ENCODE data around the gene ZNF74. TPM values are rescaled to one million over a fixed set of nuclear protein-coding genes. Genes with fewer than 3 reads are reported as not detected.
A peak's percentile ranks its signal among the peaks of the same experiment; 100 is the strongest.
"Not testable (repeated sequence)": the region's sequence is repeated elsewhere in the genome, so short reads cannot be mapped to it uniquely, and the experiment has no call there.

Gene ZNF74
- polyA plus RNA-seq, result 11.6 TPM
- long read RNA-seq, donor 1, partial matches to known transcripts, result 0 of 1 reads
- long read RNA-seq, donor 1, other reads (novel, unspliced or antisense), result 0 of 1 reads
- long read RNA-seq, donor 2, partial matches to known transcripts, result 0 of 1 reads
- long read RNA-seq, donor 2, other reads (novel, unspliced or antisense), result 0 of 1 reads
- long read RNA-seq, donor 3, partial matches to known transcripts, result 0 of 2 reads
- long read RNA-seq, donor 3, other reads (novel, unspliced or antisense), result 0 of 2 reads
- long read RNA-seq, donor 4, result 0 reads
- long read RNA-seq, donor 5, partial matches to known transcripts, result 0 of 2 reads
- long read RNA-seq, donor 5, other reads (novel, unspliced or antisense), result 0 of 2 reads
- long read RNA-seq, donor 6, partial matches to known transcripts, result 8 of 8 reads
- long read RNA-seq, donor 6, other reads (novel, unspliced or antisense), result 0 of 8 reads
- long read RNA-seq, donor 7, partial matches to known transcripts, result 0 of 2 reads
- long read RNA-seq, donor 7, other reads (novel, unspliced or antisense), result 0 of 2 reads
- long read RNA-seq, donor 8, partial matches to known transcripts, result 0 of 3 reads
- long read RNA-seq, donor 8, other reads (novel, unspliced or antisense), result 0 of 3 reads
- long read RNA-seq, donor 9, partial matches to known transcripts, result 0 of 1 reads
- long read RNA-seq, donor 9, other reads (novel, unspliced or antisense), result 0 of 1 reads
- long read RNA-seq, donor 10, partial matches to known transcripts, result 0 of 1 reads
- long read RNA-seq, donor 10, other reads (novel, unspliced or antisense), result 0 of 1 reads
- long read RNA-seq, donor 11, partial matches to known transcripts, result 0 of 4 reads
- long read RNA-seq, donor 11, other reads (novel, unspliced or antisense), result 0 of 4 reads

DNA sequence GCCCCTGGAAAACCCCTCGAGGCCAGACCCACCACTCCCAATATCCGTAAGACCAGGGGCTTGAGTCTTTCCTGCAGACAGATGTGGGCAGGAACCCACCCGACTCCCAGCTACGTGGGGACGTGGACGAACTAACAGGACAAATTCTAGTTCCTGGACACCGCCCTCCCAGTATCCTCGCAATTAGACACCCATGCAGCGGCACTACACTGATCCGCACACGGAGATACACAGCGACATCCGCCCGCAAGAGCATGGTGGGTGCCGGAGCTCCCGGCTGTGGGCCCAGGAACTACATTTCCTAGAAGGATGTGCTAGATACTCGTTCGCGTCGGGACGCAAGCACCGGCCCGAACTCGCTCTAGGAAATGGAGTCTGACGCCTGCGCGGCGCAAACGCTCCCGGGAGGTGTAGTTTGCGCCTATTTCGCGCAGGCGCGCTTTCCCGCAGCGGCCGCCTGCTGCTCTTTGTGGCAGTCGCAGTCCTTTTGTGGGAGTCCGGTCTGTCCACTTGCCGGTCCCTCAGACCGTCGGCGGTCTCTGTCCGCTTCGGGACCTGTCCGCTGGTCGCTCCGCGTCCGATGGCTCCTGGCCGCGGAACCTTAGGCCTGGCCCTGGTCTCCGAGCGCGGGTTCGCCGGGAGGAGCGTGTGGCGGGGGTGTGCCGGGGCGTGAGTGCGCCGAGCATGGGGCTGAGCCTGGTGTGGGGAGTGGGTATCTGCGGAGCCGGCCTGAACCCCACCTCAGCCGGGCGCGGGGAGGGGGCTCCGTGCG, at the start of gene ZNF74:
Gene ZNF74, plus strand, starts transcription at position 447 of the 772 bp plus-strand sequence. CDS start 478 bp downstream, outside the sequence.
- Histone ChIP-seq H3K4me3 (ENCODE audit: low read length) (peak within 1 kb of the TSS; percentile 82), H3K9me3 (ENCODE audit: control insufficient read depth, low read depth, low read length) (no peaks in the 10 kb centered on the region), H3K4me1 (ENCODE audit: control insufficient read depth, insufficient read depth, low read length) (peaks cover 12% of the 10 kb centered on the region), H3K36me3 (ENCODE audit: control insufficient read depth, insufficient read depth, low read length) (no peaks in the 10 kb centered on the region), H3K27ac (ENCODE audit: low read length) (peak within 1 kb of the TSS; percentile 66), H3K27me3 (ENCODE audit: control insufficient read depth, insufficient read depth, low read length) (no peaks in the 10 kb centered on the region)
- peak; percentile 94 to 95 for DNase-seq
- WGBS (ENCODE audit: insufficient coverage, low lambda C conversion rate), result no CpG with 5 or more reads among the region's 71 CpGs

DNA sequence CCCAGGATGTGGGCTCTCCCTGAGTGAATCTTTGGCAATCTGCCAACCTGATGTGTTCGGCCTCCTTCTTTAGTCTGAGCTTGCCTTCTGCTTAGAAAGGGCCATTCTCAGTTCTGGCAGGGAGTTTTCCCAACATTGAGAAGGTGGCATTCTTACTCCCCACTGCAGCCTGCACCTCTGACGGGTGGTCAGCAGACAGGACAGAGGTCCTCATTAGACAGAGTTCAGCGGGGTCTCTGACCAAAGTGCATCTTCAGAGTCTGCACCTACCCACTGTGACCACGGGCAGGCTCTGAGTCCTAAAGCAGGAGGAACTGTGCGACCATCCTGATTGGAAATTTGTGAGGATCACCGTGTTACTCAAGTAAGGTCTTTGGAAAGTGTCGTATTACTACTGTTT, 47.4 kb upstream of the ZNF74 start:
- not testable (repeated sequence) for H3K27ac ChIP-seq (ENCODE audit: low read length); H3K9me3 ChIP-seq (ENCODE audit: control insufficient read depth, low read depth, low read length); H3K4me3 ChIP-seq (ENCODE audit: low read length); H3K4me1 ChIP-seq (ENCODE audit: control insufficient read depth, insufficient read depth, low read length); DNase-seq; H3K36me3 ChIP-seq (ENCODE audit: control insufficient read depth, insufficient read depth, low read length); H3K27me3 ChIP-seq (ENCODE audit: control insufficient read depth, insufficient read depth, low read length)
- WGBS (ENCODE audit: insufficient coverage, low lambda C conversion rate), result no CpG with 5 or more reads among the region's 7 CpGs

DNA sequence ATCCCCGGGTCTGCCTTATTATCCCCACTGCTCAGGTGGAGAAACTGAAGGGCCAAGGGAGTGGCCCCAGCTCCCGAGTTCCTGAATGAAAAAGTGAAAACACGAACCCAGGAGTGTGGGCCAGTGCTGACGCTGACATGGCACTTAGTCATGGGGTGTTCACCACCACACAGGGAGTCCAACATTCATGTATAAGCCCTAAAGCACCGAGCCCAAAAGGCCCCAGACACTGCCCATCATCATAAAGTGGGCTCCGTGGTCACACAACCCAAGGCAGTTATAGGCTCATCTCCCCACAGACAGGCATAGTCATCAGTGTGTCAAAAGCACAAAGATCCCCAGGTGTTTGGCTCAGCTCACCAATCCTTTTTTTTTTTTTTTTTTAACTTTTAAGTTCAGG, 41.4 kb upstream of the ZNF74 start:
- no CpG with 5 or more reads among the region's 6 CpGs for WGBS (ENCODE audit: insufficient coverage, low lambda C conversion rate)
- H3K36me3 ChIP-seq (ENCODE audit: control insufficient read depth, insufficient read depth, low read length); H3K4me3 ChIP-seq (ENCODE audit: low read length); H3K4me1 ChIP-seq (ENCODE audit: control insufficient read depth, insufficient read depth, low read length); H3K27me3 ChIP-seq (ENCODE audit: control insufficient read depth, insufficient read depth, low read length); H3K27ac ChIP-seq (ENCODE audit: low read length); DNase-seq: not testable (repeated sequence)
- H3K9me3 ChIP-seq (ENCODE audit: control insufficient read depth, low read depth, low read length), result peaks cover 24% of the 10 kb centered on the region

DNA sequence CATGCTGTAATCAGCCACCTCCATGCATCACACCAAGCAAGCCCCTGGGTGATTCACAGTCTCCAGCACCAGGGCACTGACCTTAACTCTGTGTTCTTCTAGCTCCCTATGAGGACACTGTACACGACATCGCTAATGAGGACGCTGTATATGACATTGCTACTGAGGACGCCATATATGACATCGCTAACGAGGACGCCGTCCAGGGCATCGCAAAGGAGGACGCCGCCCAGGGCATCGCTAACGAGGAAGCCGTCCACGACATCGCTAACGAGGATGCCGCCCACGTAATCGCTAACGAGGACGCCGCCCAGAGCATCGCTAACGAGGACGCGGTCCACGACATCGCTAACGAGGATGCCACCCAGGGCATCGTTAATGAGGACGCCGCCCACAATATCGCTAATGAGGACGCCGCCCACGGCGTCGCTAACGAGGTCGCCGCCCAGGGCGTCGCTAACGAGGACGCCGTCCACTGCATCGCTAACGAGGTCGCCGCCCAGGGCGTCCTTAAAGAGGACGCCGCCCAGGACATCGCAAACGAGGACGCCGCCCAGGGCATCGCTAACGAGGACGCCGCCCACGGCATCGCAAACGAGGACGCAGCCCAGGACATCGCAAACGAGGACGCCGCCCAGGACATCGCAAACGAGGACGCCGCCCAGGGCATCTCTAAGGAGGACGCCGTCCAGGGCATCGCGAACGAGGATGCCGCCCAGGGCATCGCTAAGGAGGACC, 39.5 kb upstream of the ZNF74 start:
- WGBS (ENCODE audit: insufficient coverage, low lambda C conversion rate), result 93% methylated on average over 24 of the region's 81 CpGs
- DNase-seq, result no peak
- H3K4me3 ChIP-seq (ENCODE audit: low read length), result no peak overlapping the region
- H3K27me3 ChIP-seq (ENCODE audit: control insufficient read depth, insufficient read depth, low read length), result no peaks in the 10 kb centered on the region
- no peaks in the 10 kb centered on the region for H3K36me3 ChIP-seq (ENCODE audit: control insufficient read depth, insufficient read depth, low read length)
- no peak overlapping the region for H3K27ac ChIP-seq (ENCODE audit: low read length)
- H3K9me3 ChIP-seq (ENCODE audit: control insufficient read depth, low read depth, low read length), result peaks cover 37% of the 10 kb centered on the region
- no peaks in the 10 kb centered on the region for H3K4me1 ChIP-seq (ENCODE audit: control insufficient read depth, insufficient read depth, low read length)

DNA sequence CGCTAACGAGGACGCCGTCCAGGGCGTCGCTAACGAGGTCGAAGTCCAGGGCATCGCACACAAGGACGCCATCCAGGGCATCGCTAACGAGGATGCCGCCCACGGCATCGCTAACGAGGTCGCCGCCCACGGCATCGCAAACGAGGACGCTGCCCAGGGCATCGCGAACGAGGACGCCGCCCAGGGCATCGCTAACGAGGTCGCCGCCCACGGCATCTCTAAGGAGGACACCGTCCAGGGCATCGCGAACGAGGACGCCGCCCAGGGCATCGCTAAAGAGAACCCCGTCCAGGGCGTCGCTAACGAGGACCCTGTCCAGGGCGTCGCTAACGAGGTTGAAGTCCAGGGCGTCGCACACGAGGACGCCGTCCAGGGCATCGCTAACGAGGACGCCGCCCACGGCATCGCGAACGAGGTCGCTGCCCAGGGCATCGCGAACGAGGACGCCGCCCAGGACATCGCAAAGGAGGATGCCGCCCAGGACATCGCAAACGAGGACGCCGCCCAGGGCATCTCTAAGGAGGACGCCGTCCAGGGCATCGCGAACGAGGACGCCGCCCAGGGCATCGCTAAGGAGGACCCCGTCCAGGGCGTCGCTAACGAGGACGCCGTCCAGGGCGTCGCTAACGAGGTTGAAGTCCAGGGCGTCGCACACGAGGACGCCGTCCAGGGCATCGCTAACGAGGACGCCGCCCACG, 37.9 kb upstream of the ZNF74 start:
- H3K4me1 ChIP-seq (ENCODE audit: control insufficient read depth, insufficient read depth, low read length); DNase-seq; H3K27ac ChIP-seq (ENCODE audit: low read length); H3K4me3 ChIP-seq (ENCODE audit: low read length); H3K27me3 ChIP-seq (ENCODE audit: control insufficient read depth, insufficient read depth, low read length); H3K36me3 ChIP-seq (ENCODE audit: control insufficient read depth, insufficient read depth, low read length): not testable (repeated sequence)
- peaks cover 44% of the 10 kb centered on the region for H3K9me3 ChIP-seq (ENCODE audit: control insufficient read depth, low read depth, low read length)
- 100% methylated on average over 1 of the region's 98 CpGs for WGBS (ENCODE audit: insufficient coverage, low lambda C conversion rate)

DNA sequence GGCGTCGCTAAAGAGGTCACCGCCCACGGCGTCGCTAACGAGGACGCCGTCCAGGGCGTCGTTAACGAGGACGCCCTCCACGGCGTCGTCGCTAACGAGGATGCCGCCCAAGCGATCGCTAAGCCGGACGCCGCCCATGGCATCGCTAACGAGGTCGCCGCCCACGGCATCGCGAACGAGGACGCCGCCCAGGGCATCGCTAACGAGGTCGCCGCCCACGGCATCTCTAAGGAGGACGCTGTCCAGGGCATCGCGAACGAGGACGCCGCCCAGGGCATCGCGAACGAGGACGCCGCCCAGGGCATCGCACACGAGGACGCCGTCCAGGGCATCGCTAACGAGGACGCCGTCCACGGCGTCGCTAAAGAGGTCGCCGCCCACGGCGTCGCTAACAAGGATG, 37.0 kb upstream of the ZNF74 start:
- not testable (repeated sequence) for H3K4me3 ChIP-seq (ENCODE audit: low read length); DNase-seq; H3K4me1 ChIP-seq (ENCODE audit: control insufficient read depth, insufficient read depth, low read length); H3K36me3 ChIP-seq (ENCODE audit: control insufficient read depth, insufficient read depth, low read length); H3K27me3 ChIP-seq (ENCODE audit: control insufficient read depth, insufficient read depth, low read length); H3K27ac ChIP-seq (ENCODE audit: low read length)
- H3K9me3 ChIP-seq (ENCODE audit: control insufficient read depth, low read depth, low read length), result peaks cover 46% of the 10 kb centered on the region
- no CpG with 5 or more reads among the region's 66 CpGs for WGBS (ENCODE audit: insufficient coverage, low lambda C conversion rate)

DNA sequence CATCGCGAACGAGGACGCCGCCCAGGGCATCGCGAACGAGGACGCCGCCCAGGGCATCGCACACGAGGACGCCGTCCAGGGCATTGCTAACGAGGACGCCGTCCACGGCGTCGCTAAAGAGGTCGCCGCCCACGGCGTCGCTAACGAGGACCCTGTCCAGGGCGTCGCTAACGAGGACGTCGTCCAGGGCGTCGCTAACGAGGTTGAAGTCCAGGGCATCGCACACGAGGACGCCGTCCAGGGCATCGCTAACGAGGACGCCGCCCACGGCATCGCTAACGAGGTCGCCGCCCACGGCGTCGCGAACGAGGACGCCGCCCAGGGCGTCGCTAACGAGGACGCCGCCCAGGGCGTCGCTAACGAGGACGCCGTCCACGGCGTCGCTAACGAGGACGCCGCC, 36.0 kb upstream of the ZNF74 start:
- DNase-seq; H3K27me3 ChIP-seq (ENCODE audit: control insufficient read depth, insufficient read depth, low read length); H3K36me3 ChIP-seq (ENCODE audit: control insufficient read depth, insufficient read depth, low read length); H3K27ac ChIP-seq (ENCODE audit: low read length); H3K4me3 ChIP-seq (ENCODE audit: low read length); H3K4me1 ChIP-seq (ENCODE audit: control insufficient read depth, insufficient read depth, low read length): not testable (repeated sequence)
- peaks cover 46% of the 10 kb centered on the region for H3K9me3 ChIP-seq (ENCODE audit: control insufficient read depth, low read depth, low read length)
- 91% methylated on average over 7 of the region's 70 CpGs for WGBS (ENCODE audit: insufficient coverage, low lambda C conversion rate)

DNA sequence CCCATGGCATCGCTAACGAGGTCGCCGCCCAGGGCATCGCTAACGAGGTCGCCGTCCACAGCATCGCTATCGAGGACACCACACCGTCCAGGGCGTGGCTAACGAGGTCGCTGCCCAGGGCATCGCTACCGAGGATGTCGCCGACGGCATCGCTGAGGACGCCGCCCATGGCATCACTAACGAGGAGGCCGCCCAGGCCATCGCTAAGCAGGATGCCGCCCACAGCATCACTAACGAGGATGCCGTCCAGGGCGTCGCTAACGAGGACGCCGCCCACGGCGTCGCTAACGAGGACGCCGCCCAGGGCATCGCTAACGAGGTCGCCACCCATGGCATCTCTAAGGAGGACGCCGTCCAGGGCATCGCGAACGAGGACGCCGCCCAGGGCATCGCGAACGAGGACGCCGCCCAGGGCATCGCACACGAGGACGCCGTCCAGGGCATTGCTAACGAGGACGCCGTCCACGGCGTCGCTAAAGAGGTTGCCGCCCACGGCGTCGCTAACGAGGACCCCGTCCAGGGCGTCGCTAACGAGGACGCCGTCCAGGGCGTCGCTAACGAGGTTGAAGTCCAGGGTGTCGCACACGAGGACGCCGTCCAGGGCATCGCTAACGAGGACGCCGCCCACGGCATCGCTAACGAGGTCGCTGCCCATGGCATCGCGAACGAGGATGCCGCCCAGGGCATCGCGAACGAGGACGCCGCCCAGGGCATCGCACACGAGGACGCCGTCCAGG, 35.3 kb upstream of the ZNF74 start:
- H3K9me3 ChIP-seq (ENCODE audit: control insufficient read depth, low read depth, low read length), result peaks cover 46% of the 10 kb centered on the region
- DNase-seq; H3K4me1 ChIP-seq (ENCODE audit: control insufficient read depth, insufficient read depth, low read length); H3K36me3 ChIP-seq (ENCODE audit: control insufficient read depth, insufficient read depth, low read length); H3K27me3 ChIP-seq (ENCODE audit: control insufficient read depth, insufficient read depth, low read length); H3K4me3 ChIP-seq (ENCODE audit: low read length); H3K27ac ChIP-seq (ENCODE audit: low read length): not testable (repeated sequence)
- no CpG with 5 or more reads among the region's 103 CpGs for WGBS (ENCODE audit: insufficient coverage, low lambda C conversion rate)

DNA sequence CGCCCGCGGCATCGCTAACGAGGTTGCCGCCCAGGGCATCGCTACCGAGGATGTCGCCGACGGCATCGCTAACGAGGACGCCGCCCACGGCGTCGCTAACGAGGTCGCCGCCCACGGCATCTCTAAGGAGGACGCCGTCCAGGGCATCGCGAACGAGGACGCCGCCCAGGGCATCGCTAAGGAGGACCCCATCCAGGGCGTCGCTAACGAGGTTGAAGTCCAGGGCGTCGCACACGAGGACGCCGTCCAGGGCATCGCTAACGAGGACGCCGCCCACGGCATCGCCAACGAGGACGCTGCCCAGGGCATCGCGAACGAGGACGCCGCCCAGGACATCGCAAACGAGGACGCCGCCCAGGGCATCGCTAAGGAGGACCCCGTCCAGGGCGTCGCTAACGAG, 33.7 kb upstream of the ZNF74 start:
- no CpG with 5 or more reads among the region's 60 CpGs for WGBS (ENCODE audit: insufficient coverage, low lambda C conversion rate)

More for the DNA sequence above, 33.7 kb upstream of the ZNF74 start:
- not testable (repeated sequence) for H3K4me3 ChIP-seq (ENCODE audit: low read length); H3K27ac ChIP-seq (ENCODE audit: low read length); DNase-seq; H3K36me3 ChIP-seq (ENCODE audit: control insufficient read depth, insufficient read depth, low read length); H3K27me3 ChIP-seq (ENCODE audit: control insufficient read depth, insufficient read depth, low read length); H3K4me1 ChIP-seq (ENCODE audit: control insufficient read depth, insufficient read depth, low read length)
- peaks cover 36% of the 10 kb centered on the region for H3K9me3 ChIP-seq (ENCODE audit: control insufficient read depth, low read depth, low read length)

Data from large intestine (tissue), 12 donors.